ENCODE data around the gene ERGIC3. TPM values are rescaled to one million over a fixed set of nuclear protein-coding genes. Genes with fewer than 3 reads are reported as not detected.

The ERGIC3 gene
- total and polyA plus RNA-seq, 7 donors, result 61.7 to 83.5 (median 67.9) TPM

GRCh38 chr20:35555951-35556645, 14.2 kb downstream of the ERGIC3 start:
- intact Hi-C loops (cut with DNase I), result no loop called here

DNA sequence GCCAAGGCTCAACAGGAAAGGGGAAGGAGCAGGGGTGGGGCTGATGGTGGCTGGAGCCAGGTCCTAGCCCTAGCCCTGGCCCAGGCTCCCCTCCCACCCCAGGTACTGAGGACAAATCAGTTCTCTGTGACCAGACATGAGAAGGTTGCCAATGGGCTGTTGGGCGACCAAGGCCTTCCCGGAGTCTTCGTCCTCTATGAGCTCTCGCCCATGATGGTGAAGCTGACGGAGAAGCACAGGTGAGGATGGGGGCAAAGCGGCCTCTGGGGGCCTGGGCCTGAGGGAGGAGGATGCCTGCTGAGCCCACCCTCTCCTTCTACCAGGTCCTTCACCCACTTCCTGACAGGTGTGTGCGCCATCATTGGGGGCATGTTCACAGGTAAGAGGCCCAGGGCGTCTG, 15.0 kb downstream of the ERGIC3 start:
- ATAC-seq (no peak), DNase-seq (no peak)
- Histone ChIP-seq H3K9me3 (no peaks in the 10 kb centered on the region), H3K36me3 (ENCODE audit: insufficient read depth in 1 of 2, low read depth in 1 of 2) (peaks cover 2 to 66% of the 10 kb centered on the region in 2 donors), H3K27ac (no peak overlapping the region), H3K27me3 (ENCODE audit: insufficient read depth in 3 of 3, low read length in 2 of 3) (no peaks in the 10 kb centered on the region), H3K4me1 (no peaks in the 10 kb centered on the region), H3K4me3 (no peak overlapping the region)
- WGBS, 3 donors, result 94 to 97% (median 96%) methylated on average over 8 of the region's 8 CpGs
- no peak for TF ChIP-seq CTCF (IDR thresholded peaks at IDR 0.05)
- intact Hi-C loops (cut with DNase I), result no loop called here

More at GRCh38 chr20:35555951-35556645, 14.2 kb downstream of the ERGIC3 start:
- Histone ChIP-seq H3K9me3 (no peaks in the 10 kb centered on the region), H3K36me3 (ENCODE audit: insufficient read depth in 1 of 2, low read depth in 1 of 2) (peaks cover 5 to 74% of the 10 kb centered on the region in 2 donors), H3K4me3 (no peak overlapping the region), H3K27me3 (ENCODE audit: insufficient read depth in 3 of 3, low read length in 2 of 3) (no peaks in the 10 kb centered on the region), H3K27ac (no peak overlapping the region), H3K4me1 (no peaks in the 10 kb centered on the region)
- DNase-seq, result peak in 1 of 2 donors; percentile 16
- TF ChIP-seq CTCF (IDR thresholded peaks at IDR 0.05), result no peak
- 95 to 96% (median 96%) methylated on average over 21 of the region's 21 CpGs for WGBS, 3 donors
- no peak for ATAC-seq

GRCh38 chr20:35558451-35558850, 16.6 kb downstream of the ERGIC3 start:
- no peaks in the 10 kb centered on the region for H3K27me3 ChIP-seq (ENCODE audit: insufficient read depth in 3 of 3, low read length in 2 of 3)
- H3K4me3 ChIP-seq, result no peak overlapping the region
- WGBS, 3 donors, result 88 to 95% (median 89%) methylated on average over 4 of the region's 4 CpGs
- H3K9me3 ChIP-seq, result no peaks in the 10 kb centered on the region
- intact Hi-C loops (cut with DNase I), result no loop called here
- no peak overlapping the region for H3K27ac ChIP-seq
- peaks cover 0 to 52% of the 10 kb centered on the region in 2 donors for H3K36me3 ChIP-seq (ENCODE audit: insufficient read depth in 1 of 2, low read depth in 1 of 2)
- ATAC-seq, result no peak
- no peak for TF ChIP-seq CTCF (IDR thresholded peaks at IDR 0.05)
- no peaks in the 10 kb centered on the region for H3K4me1 ChIP-seq
- peak in 1 of 2 donors; percentile 22 for DNase-seq

DNA sequence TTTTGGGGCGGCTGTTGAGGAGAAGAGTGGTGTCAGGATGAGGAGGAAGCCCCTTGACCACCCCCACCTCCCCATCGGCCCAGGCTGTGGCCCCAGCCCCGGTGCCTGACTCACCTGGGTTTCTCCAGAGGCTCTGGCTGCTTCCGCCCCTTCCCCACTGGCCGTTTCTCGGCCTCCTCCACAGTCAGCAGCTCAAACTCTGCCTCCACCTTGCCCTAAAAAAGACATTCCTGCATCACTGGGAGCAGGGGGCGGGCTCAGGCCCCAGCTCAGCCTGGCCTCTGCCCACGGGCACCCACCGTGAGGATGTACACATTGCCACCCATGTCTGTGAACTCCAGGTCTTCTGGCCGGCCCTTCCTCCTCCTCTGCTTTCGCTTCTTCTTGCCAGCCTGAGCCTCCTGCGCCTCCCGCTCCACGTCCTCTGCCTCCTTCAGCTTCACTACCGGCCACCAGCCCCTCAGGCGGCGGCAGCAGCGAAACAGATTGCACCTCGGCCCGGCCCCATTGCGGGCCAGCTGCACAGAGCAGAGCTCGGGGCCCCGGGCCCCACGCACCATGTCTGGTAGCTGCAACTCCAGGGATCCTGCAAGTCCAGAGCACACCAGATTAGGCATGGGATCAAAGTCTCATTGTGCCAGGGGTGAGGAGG, 17.3 kb downstream of the ERGIC3 start:
- TF ChIP-seq CTCF (IDR thresholded peaks at IDR 0.05), result no peak
- 86 to 88% (median 87%) methylated on average over 22 to 24 of the region's 24 CpGs for WGBS, 3 donors
- intact Hi-C loops (cut with DNase I), result no loop called here
- Histone ChIP-seq H3K4me1 (no peaks in the 10 kb centered on the region), H3K27me3 (ENCODE audit: insufficient read depth in 3 of 3, low read length in 2 of 3) (no peaks in the 10 kb centered on the region), H3K4me3 (no peak overlapping the region), H3K27ac (no peak overlapping the region), H3K9me3 (no peaks in the 10 kb centered on the region), H3K36me3 (ENCODE audit: insufficient read depth in 1 of 2, low read depth in 1 of 2) (peaks cover 0 to 45% of the 10 kb centered on the region in 2 donors)
- no peak for ATAC-seq
- DNase-seq, result peak in 1 of 2 donors; percentile 49
